Endothelial cell of umbilical vein (primary cell): ENCODE data around the gene SYDE2.

Experiments used
- EZH2 ChIP-seq: IDR thresholded peaks from 2 replicates; pipeline ENCODE4 v1.6.1; 2012; ENCODE audit warnings: borderline replicate concordance, low read depth, mild to moderate bottlenecking, moderate library complexity, low read length, inconsistent platforms; ENCODE audit not compliant: severe bottlenecking
- FOS ChIP-seq: IDR thresholded peaks from 2 replicates; pipeline ENCODE4 v1.6.1; 2011; ENCODE audit warnings: mild to moderate bottlenecking, low read length, moderate library complexity, borderline replicate concordance; ENCODE audit not compliant: insufficient read depth
- GATA2 ChIP-seq: IDR thresholded peaks from 2 replicates; pipeline ENCODE4 v1.7.0; 2011; ENCODE audit warnings: low read depth, mild to moderate bottlenecking, moderate library complexity, mixed read lengths, low read length; ENCODE audit not compliant: insufficient read length, insufficient read depth
- JUN ChIP-seq: IDR thresholded peaks from 2 replicates; pipeline ENCODE4 v1.6.1; 2011; ENCODE audit warnings: borderline replicate concordance, low read depth; ENCODE audit not compliant: insufficient read length, insufficient read depth
- MYC ChIP-seq: IDR thresholded peaks from one replicate; pipeline ENCODE4 v1.6.1; 2011; ENCODE audit warnings: mild to moderate bottlenecking, low read depth, low read length
- POLR2A ChIP-seq: IDR thresholded peaks from 2 replicates; pipeline ENCODE4 v1.6.1; 2012; ENCODE audit warnings: low read depth, mild to moderate bottlenecking, control low read depth, low read length
- POLR2AphosphoS5 ChIP-seq: IDR thresholded peaks from 2 replicates; pipeline ENCODE4 v1.6.1; 2012; ENCODE audit warnings: low read depth, mild to moderate bottlenecking, control low read depth, low read length, moderate library complexity; ENCODE audit not compliant: insufficient read depth
- TF ChIP-seq, protein P1 (sequence below), 2 donors: IDR thresholded peaks; 1 replicate in 1 of 2; 2 replicates in 1 of 2; pipeline ENCODE4 v1.5.1; 2011; ENCODE audit warnings: low read length in 2 of 2, mild to moderate bottlenecking in 2 of 2, moderate library complexity in 2 of 2, control low read depth in 1 of 2, inconsistent platforms in 1 of 2, low read depth in 1 of 2; ENCODE audit not compliant: insufficient read depth in 1 of 2; ENCODE audit errors: extremely low read depth in 1 of 2

DNA sequence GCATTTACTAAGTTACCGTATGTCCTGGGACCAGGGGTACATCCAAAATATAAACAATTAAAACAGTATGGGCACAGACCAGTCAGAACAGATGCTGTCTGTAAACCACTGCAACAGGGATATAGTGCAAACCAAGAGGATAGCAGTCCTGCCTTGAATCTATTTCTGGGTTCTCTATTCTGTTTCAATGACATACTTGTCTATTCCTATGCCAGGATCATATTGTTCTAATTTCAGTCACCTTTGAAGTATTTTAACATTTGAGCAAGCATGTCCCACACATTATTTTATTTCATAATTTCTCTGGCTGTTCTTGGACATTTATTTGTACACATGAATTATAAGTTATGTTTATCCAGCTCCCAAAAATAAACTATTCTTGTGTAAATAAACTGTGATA lies 28.2 kb upstream of the SYDE2 start:
- TF ChIP-seq, protein P1, sequence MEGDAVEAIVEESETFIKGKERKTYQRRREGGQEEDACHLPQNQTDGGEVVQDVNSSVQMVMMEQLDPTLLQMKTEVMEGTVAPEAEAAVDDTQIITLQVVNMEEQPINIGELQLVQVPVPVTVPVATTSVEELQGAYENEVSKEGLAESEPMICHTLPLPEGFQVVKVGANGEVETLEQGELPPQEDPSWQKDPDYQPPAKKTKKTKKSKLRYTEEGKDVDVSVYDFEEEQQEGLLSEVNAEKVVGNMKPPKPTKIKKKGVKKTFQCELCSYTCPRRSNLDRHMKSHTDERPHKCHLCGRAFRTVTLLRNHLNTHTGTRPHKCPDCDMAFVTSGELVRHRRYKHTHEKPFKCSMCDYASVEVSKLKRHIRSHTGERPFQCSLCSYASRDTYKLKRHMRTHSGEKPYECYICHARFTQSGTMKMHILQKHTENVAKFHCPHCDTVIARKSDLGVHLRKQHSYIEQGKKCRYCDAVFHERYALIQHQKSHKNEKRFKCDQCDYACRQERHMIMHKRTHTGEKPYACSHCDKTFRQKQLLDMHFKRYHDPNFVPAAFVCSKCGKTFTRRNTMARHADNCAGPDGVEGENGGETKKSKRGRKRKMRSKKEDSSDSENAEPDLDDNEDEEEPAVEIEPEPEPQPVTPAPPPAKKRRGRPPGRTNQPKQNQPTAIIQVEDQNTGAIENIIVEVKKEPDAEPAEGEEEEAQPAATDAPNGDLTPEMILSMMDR (IDR thresholded peaks at IDR 0.05; ENCODE audit: extremely low read depth in 1 of 2, insufficient read depth in 1 of 2, low read depth in 1 of 2, low read length in 2 of 2): no peak
- TF ChIP-seq POLR2AphosphoS5 (no peak), POLR2A (no peak), EZH2 (no peak), MYC (no peak), FOS (no peak), JUN (no peak), GATA2 (no peak)
